Coronary artery (tissue), 2 donors: ENCODE results near the gene HS3ST5.

Experiments used
- DNase-seq: peaks from one replicate; pipeline ENCODE4 v3.0.0-alpha.2; 2017; ENCODE audit warnings: low spot score
- H3K27ac ChIP-seq, 2 donors: fragments of 200-600 bp; sonication (generic); one replicate each; pipeline ENCODE4 v1.5.1; 2016 to 2019
- H3K4me3 ChIP-seq: fragments of 200-600 bp; sonication (generic); 2 replicates; pipeline ENCODE4 v1.5.1; 2016; ENCODE audit warnings: mild to moderate bottlenecking, moderate library complexity
- TF ChIP-seq, protein P1 (sequence below): fragments of 200-600 bp; sonication (generic); IDR thresholded peaks from one replicate; pipeline ENCODE4 v1.5.1; 2019; ENCODE audit warnings: antibody characterized with exemption

The HS3ST5 gene

DNA sequence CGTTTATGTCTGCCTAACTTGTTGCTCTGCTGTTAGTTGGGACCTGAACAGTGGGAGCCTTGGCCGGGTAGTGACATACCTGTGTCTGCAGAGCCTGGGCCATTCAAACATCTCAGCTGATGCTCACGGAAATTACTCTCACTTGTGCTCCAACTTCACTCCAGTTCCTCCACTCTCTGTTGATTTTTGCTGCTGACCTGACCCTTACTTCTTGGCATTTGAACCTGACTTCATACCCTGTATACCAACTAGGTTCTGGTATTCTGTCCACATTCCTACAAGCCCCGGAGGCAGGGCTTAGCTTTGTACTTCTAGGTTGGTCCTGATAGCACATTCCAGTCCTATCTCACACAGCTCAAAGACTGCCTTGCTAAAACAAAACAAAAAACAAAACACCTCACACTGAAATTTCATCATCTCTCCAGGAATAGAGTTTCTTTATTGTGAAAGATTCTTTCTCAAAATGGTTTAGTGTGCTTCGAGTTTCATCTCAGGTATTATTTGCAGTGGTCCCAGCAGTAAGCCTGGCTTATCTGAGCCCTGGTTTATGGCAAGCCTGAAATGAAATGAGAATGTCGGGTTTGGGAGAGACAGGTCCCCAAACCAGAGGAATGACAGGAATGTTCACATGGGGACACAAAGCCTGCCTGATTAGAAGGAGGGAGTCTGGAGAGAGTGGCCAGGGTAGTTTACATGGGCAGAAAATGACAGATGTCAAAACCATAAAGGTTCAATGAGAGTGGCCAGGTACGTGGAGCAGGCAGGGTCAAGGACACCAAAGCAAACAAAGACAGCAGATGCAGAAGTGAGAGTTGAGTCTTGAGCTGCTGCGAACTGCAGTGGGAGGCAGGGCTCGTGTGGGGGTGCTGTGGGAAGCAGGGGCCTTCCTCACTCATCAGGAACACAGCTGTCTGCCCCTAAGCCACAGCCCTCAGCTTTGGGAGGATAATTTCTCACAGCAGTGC is 197.7 kb downstream of the HS3ST5 start:
- Histone ChIP-seq H3K4me3 (no peak overlapping the region), H3K27ac (no peak overlapping the region)
- TF ChIP-seq, protein P1, sequence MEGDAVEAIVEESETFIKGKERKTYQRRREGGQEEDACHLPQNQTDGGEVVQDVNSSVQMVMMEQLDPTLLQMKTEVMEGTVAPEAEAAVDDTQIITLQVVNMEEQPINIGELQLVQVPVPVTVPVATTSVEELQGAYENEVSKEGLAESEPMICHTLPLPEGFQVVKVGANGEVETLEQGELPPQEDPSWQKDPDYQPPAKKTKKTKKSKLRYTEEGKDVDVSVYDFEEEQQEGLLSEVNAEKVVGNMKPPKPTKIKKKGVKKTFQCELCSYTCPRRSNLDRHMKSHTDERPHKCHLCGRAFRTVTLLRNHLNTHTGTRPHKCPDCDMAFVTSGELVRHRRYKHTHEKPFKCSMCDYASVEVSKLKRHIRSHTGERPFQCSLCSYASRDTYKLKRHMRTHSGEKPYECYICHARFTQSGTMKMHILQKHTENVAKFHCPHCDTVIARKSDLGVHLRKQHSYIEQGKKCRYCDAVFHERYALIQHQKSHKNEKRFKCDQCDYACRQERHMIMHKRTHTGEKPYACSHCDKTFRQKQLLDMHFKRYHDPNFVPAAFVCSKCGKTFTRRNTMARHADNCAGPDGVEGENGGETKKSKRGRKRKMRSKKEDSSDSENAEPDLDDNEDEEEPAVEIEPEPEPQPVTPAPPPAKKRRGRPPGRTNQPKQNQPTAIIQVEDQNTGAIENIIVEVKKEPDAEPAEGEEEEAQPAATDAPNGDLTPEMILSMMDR: no peak
- DNase-seq: no peak

DNA sequence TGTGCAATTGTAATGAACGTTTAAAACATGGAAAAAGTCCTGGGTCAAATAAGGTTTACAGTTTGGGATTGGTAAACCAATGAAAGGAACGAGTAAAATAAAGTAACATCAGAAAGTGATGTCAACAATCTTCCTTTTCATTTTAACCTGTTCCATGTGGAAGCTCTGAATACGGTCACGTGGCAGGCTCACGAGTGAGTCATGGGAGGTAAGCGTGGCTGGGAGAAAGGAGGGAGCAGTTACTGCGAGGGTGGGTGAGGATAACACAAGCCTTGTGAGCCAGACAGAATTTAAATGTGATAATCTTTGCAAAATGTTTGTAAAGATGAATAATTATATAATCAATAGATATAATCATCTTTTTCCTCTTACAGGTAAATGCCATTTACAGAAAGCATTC is 200.6 kb downstream of the HS3ST5 start:
- Histone ChIP-seq H3K4me3 (no peak overlapping the region), H3K27ac (no peak overlapping the region)
- DNase-seq: no peak
- TF ChIP-seq, protein P1: no peak

DNA sequence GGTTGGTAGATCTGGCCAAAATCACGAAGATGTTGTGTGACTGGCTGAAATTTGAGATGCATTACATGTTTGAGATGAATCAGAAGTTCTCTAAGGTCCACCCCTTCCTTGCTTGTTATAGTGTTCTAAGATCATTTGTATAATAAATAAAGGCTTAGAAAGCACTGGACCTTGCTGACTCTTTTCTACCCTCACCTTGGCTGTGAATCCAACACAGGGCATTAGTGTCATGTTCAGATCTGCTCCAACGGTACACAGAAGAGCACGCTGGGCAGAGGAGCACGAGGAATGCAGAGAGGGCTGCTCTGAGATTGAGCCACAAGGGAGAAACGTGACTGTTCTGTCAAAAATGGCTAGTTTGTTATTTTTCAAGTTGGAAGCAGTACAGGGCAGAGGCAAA is 202.4 kb downstream of the HS3ST5 start:
- Histone ChIP-seq H3K4me3 (no peak overlapping the region), H3K27ac (no peak overlapping the region)
- DNase-seq: no peak
- TF ChIP-seq, protein P1: no peak

DNA sequence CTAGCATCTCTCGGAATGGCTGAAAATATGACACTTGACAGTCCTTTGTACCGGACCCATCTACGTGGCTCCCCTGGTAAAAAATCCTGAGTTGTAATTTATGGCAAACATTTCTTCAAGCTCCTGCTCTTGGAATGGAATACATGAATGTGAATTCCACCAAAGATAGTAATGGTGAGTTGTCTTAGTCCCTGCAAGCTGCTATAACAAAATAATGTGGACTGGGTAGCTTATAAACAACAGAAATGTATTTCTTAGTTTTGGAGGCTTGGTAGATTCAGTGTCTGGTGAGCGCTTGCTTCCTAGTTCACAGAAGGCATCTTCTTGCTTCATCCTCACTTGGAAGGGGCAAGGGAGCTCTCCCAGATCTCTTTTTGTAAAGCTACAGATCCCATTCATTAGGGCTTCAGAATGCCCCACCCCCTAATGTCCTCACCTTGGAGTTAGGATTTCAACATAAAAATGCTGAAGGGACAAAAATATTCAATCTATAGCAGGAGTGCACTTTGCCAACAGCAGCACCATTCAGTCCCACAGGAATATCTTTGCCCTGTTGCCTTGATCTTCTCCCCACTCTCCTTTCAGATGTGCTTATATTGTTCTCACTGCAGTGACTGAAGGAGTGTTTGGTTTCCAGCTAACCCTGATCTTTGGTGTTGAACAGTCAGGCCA is 204.1 kb downstream of the HS3ST5 start:
- H3K4me3 ChIP-seq: no peak overlapping the region
- TF ChIP-seq, protein P1: no peak
- DNase-seq: no peak
- H3K27ac ChIP-seq: no peak overlapping the region

DNA sequence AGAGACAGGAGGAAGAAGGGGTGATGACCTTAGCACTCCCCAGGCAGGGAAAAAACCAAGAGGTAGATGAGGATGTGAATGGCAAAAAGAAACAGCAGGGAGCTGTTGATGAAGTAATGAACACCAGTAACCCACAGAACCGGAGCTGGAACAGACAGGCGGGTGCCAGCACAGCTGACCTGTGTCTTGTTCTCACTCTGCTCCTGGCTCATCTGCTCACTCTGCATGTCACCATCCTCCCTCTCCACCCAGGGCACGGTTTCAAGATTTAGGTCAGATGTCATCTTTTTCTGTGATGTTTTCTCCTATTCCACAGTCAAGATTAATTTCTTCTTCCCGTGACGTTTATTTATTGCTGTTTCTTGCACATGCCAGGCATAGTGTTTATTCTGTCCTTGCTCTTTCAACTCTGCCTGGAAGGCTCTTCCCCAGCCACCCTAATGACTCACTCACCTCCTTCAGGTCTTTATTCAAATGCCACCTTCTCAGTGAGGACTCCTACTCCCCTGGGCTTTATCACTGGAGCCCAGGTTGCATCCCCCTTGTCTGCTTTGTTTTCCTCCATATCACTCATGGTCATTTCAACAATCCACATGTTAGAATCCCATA is 207.4 kb downstream of the HS3ST5 start:
- Histone ChIP-seq H3K27ac (no peak overlapping the region), H3K4me3 (no peak overlapping the region)
- TF ChIP-seq, protein P1: no peak
- no peak for DNase-seq

DNA sequence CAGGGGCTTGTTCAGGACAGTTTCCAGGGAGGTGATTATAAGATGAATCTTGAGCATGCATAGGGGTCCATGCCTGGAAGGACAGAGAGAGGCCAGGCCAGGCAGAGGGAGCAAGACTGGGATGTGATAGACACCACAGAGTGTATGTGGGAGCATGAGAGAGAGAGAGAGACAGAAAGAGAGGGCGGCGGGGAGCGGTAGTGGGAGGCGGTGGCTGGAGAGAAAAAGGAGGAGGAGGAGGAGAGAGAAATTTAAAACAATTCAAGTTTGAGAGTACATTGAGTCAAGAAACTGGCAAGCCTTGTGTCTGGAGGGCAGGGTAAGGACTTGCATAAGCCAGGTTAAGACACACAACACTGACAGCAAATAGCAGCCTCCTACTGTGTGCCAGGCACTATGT is 209.0 kb downstream of the HS3ST5 start:
- Histone ChIP-seq H3K27ac (no peak overlapping the region), H3K4me3 (no peak overlapping the region)
- no peak for DNase-seq
- TF ChIP-seq, protein P1: no peak
